CD14-positive monocyte (primary cell): Measurements from ENCODE around the gene ARHGEF1. TPM values are rescaled to one million over a fixed set of nuclear protein-coding genes. Genes with fewer than 3 reads are reported as not detected.

Source experiments
- DNase-seq, 3 donors: peaks; one replicate each; pipeline ENCODE4 v3.0.0-alpha.2; 2011 to 2022
- H2AFZ ChIP-seq: 2 replicates; pipeline ENCODE4 v1.6.0; 2012; ENCODE audit warnings: mild to moderate bottlenecking, low read depth, low read length, inconsistent platforms; ENCODE audit not compliant: insufficient read depth, poor library complexity, severe bottlenecking
- H3K27ac ChIP-seq, 2 donors: 1 replicate in 1 of 2; 2 replicates in 1 of 2; pipeline ENCODE4 v1.5.1; 2012 to 2013; ENCODE audit warnings: low read length in 2 of 2, control low read depth in 1 of 2, inconsistent platforms in 1 of 2, low read depth in 1 of 2, mild to moderate bottlenecking in 1 of 2
- H3K27me3 ChIP-seq, 2 donors: one replicate each; pipeline versions ENCODE4 v1.6.0 to v1.6.1; 2011 to 2013; ENCODE audit warnings: low read length in 2 of 2; ENCODE audit not compliant: control insufficient read depth in 2 of 2, insufficient read depth in 2 of 2
- H3K36me3 ChIP-seq, 2 donors: replicated peaks in 1 of 2; 1 replicate in 1 of 2; 2 replicates in 1 of 2; pipeline versions ENCODE4 v1.5.1 to v1.6.1; 2012 to 2013; ENCODE audit warnings: low read length in 2 of 2, control low read depth in 1 of 2, inconsistent platforms in 1 of 2, mild to moderate bottlenecking in 1 of 2; ENCODE audit not compliant: insufficient read depth in 2 of 2, control insufficient read depth in 1 of 2
- H3K4me1 ChIP-seq, 2 donors: 1 replicate in 1 of 2; 2 replicates in 1 of 2; pipeline versions ENCODE4 v1.5.1 to v1.6.1; 2012 to 2013; ENCODE audit warnings: low read length in 2 of 2, control low read depth in 1 of 2, inconsistent platforms in 1 of 2, mild to moderate bottlenecking in 1 of 2, moderate library complexity in 1 of 2; ENCODE audit not compliant: insufficient read depth in 2 of 2, control insufficient read depth in 1 of 2
- H3K4me2 ChIP-seq: replicated peaks from 2 replicates; pipeline ENCODE3; 2012; ENCODE audit warnings: low read length, moderate library complexity, mild to moderate bottlenecking; ENCODE audit not compliant: poor library complexity, severe bottlenecking; ENCODE audit errors: extremely low read depth
- H3K4me3 ChIP-seq, 3 experiments: fragments of 200-600 bp in 1 of 3; sonication (generic) in 1 of 3; replicated peaks in 1 of 3; 1 replicate in 2 of 3; 2 replicates in 1 of 3; pipeline ENCODE4 v1.5.1; 2011 to 2013; ENCODE audit warnings: low read length in 3 of 3, mild to moderate bottlenecking in 3 of 3, control low read depth in 2 of 3, low read depth in 2 of 3, inconsistent platforms in 1 of 3, moderate library complexity in 1 of 3
- H3K79me2 ChIP-seq: 2 replicates; pipeline ENCODE4 v1.6.0; 2012; ENCODE audit warnings: mild to moderate bottlenecking, control low read depth, inconsistent platforms, low read length, moderate library complexity; ENCODE audit not compliant: insufficient read depth
- H3K9ac ChIP-seq: 2 replicates; pipeline ENCODE4 v1.6.0; 2017; ENCODE audit warnings: low read length, mild to moderate bottlenecking; ENCODE audit not compliant: insufficient read depth, poor library complexity, severe bottlenecking
- H3K9me3 ChIP-seq, 2 donors: replicated peaks in 1 of 2; 1 replicate in 1 of 2; 2 replicates in 1 of 2; pipeline versions ENCODE4 v1.5.1 to v1.6.1; 2012 to 2013; ENCODE audit warnings: low read length in 2 of 2, control low read depth in 1 of 2; ENCODE audit not compliant: control insufficient read depth in 1 of 2, insufficient read depth in 1 of 2
- H4K20me1 ChIP-seq: 2 replicates; pipeline ENCODE4 v1.6.0; 2012; ENCODE audit warnings: mild to moderate bottlenecking, low read length, control low read depth, moderate library complexity; ENCODE audit not compliant: insufficient read depth
- H3K27ac Mint-ChIP-seq, 7 donors: one replicate each; pipeline ENCODE4 v1.8.0; 2020; ENCODE audit warnings: mild to moderate bottlenecking in 7 of 7, mixed read lengths in 7 of 7, moderate library complexity in 6 of 7, inconsistent platforms in 2 of 7
- H3K27me3 Mint-ChIP-seq, 3 donors: one replicate each; pipeline ENCODE4 v1.8.0; 2021 to 2022; ENCODE audit warnings: low read depth in 3 of 3, mild to moderate bottlenecking in 3 of 3, mixed read lengths in 3 of 3, moderate library complexity in 3 of 3, inconsistent platforms in 1 of 3
- H3K36me3 Mint-ChIP-seq, 2 donors: one replicate each; pipeline ENCODE4 v1.8.0; 2020; ENCODE audit warnings: mixed read lengths in 2 of 2, inconsistent platforms in 1 of 2, mild to moderate bottlenecking in 1 of 2
- H3K4me1 Mint-ChIP-seq: one replicate; pipeline ENCODE4 v1.8.0; 2020; ENCODE audit warnings: mild to moderate bottlenecking, mixed read lengths
- H3K4me3 Mint-ChIP-seq, 2 donors: one replicate each; pipeline ENCODE4 v1.8.0; 2020; ENCODE audit warnings: mild to moderate bottlenecking in 2 of 2, mixed read lengths in 2 of 2, moderate library complexity in 1 of 2
- H3K9me3 Mint-ChIP-seq, 7 donors: one replicate each; pipeline ENCODE4 v1.8.0; 2020 to 2022; ENCODE audit warnings: mixed read lengths in 7 of 7, mild to moderate bottlenecking in 6 of 7, moderate library complexity in 6 of 7, inconsistent platforms in 2 of 7
- CTCF ChIP-seq: fragments of 200-600 bp; IDR thresholded peaks from one replicate; pipeline ENCODE4 v1.8.0; 2022; ENCODE audit warnings: antibody characterized with exemption, mild to moderate bottlenecking
- WGBS: methylation state at CpG from one replicate; pipeline ENCODE4 v1.1.5; 2013; ENCODE audit warnings: missing lambda C conversion rate; ENCODE audit not compliant: insufficient coverage; 5-methylcytosine and 5-hydroxymethylcytosine counted together
- intact Hi-C, 2 donors: fragments of 100-400 bp; cut with micrococcal nuclease; formaldehyde crosslinking; loops; one replicate each; pipeline versions ENCODE4 v1.15.0 to v1.15.1; 2023
- polyA plus RNA-seq, 3 donors: library from polyadenylated mRNA; depleted of rRNA in 1 of 3; unstranded in 2 of 3; stranded (reverse) in 1 of 3; fragments of 300-500 nt in 2 of 3; fragments of >200 nt in 1 of 3; fragmentation: Illumina TruSeq in 2 of 3; gene quantifications; 1 replicate in 2 of 3; 2 replicates in 1 of 3; pipeline ENCODE4 v1.2.3, GENCODE V29; 2012 to 2021

The ARHGEF1 gene
- polyA plus RNA-seq, 3 donors = 82.8 to 622 (median 95.5) TPM

GRCh38 chr19:41870401-41870873, 12.5 kb upstream of the ARHGEF1 start:
- H3K79me2 ChIP-seq = peaks cover 33% of the 10 kb centered on the region
- no peak for TF ChIP-seq CTCF
- Mint-ChIP-seq H3K9me3 (peaks cover 0 to 2% (median 0%) of the 10 kb centered on the region in 7 donors), H3K36me3 (peaks cover 34 to 57% of the 10 kb centered on the region in 2 donors), H3K4me1 (peaks cover 68% of the 10 kb centered on the region), H3K4me3 (no peak overlapping the region), H3K27ac (peak overlapping the region in 6 of 7 donors; percentile 20 to 84 (median 62)), H3K27me3 (peaks cover 0 to 4% (median 0%) of the 10 kb centered on the region in 3 donors)
- intact Hi-C loops = loop anchor here in 1 of 2 donors (5.0 kb wide), 1 partner anchor 82 kb away; no protein-coding TSS in a partner anchor
- H3K9me3 ChIP-seq = no peaks in the 10 kb centered on the region
- peaks cover 63% of the 10 kb centered on the region for H4K20me1 ChIP-seq
- H3K4me3 ChIP-seq = no peak overlapping the region
- H3K36me3 ChIP-seq = peaks cover 32 to 54% of the 10 kb centered on the region in 2 donors
- no peak overlapping the region for H3K4me2 ChIP-seq
- peaks cover 57 to 60% of the 10 kb centered on the region in 2 donors for H3K4me1 ChIP-seq
- DNase-seq = no peak
- H3K27ac ChIP-seq = peak overlapping the region in 1 of 2 donors; percentile 9
- WGBS = no CpG with 5 or more reads among the region's 3 CpGs
- no peak overlapping the region for H3K9ac ChIP-seq
- H2AFZ ChIP-seq = no peak overlapping the region
- H3K27me3 ChIP-seq = no peaks in the 10 kb centered on the region

GRCh38 chr19:41871573-41872383, 11.2 kb upstream of the ARHGEF1 start:
- Histone ChIP-seq H3K27me3 (no peaks in the 10 kb centered on the region), H3K79me2 (peaks cover 22% of the 10 kb centered on the region), H3K4me3 (peak overlapping the region in 1 of 3 experiments; percentile 23), H3K36me3 (peaks cover 32 to 45% of the 10 kb centered on the region in 2 donors), H3K9ac (peak overlapping the region; percentile 32), H3K27ac (peak overlapping the region; percentile 64 to 67), H4K20me1 (peaks cover 52% of the 10 kb centered on the region), H3K9me3 (no peaks in the 10 kb centered on the region), H3K4me1 (peaks cover 63 to 70% of the 10 kb centered on the region in 2 donors), H3K4me2 (peak overlapping the region; percentile 45), H2AFZ (no peak overlapping the region)
- Mint-ChIP-seq H3K36me3 (peaks cover 29 to 46% of the 10 kb centered on the region in 2 donors), H3K4me3 (peak overlapping the region; percentile 62 to 79), H3K27me3 (peaks cover 0 to 4% (median 0%) of the 10 kb centered on the region in 3 donors), H3K27ac (peak overlapping the region; percentile 84 to 94 (median 87)), H3K9me3 (peaks cover 0 to 4% (median 0%) of the 10 kb centered on the region in 7 donors), H3K4me1 (peaks cover 74% of the 10 kb centered on the region)
- intact Hi-C loops = loop anchor here in 1 of 2 donors (5.0 kb wide), 1 partner anchor 81 kb away; no protein-coding TSS in a partner anchor
- no peak for TF ChIP-seq CTCF
- 9% methylated on average over 13 of the region's 16 CpGs for WGBS
- DNase-seq = peak in 1 of 3 donors; percentile 58
